Neural cell (in vitro differentiated cells): ENCODE measurements around the gene RGS10. TPM values are rescaled to one million over a fixed set of nuclear protein-coding genes. Genes with fewer than 3 reads are reported as not detected.

Experiments
- H2AFZ ChIP-seq: fragments of 200-600, 300-800 bp; sonication (generic), shearing (Covaris generic); 2 replicates; pipeline ENCODE4 v1.6.0; 2014; ENCODE audit warnings: low read depth, mild to moderate bottlenecking, antibody characterized with exemption, low read length, moderate library complexity
- H3F3A ChIP-seq: fragments of 200-600 bp; shearing (Covaris generic); 2 replicates; pipeline ENCODE4 v1.6.1; 2016; ENCODE audit warnings: mild to moderate bottlenecking, moderate library complexity, mixed read lengths, antibody characterized with exemption, low read length; ENCODE audit not compliant: insufficient read depth, poor library complexity, severe bottlenecking
- H3K27ac ChIP-seq: fragments of 200-600, 300-800 bp; sonication (generic), shearing (Covaris generic); 2 replicates; pipeline ENCODE4 v1.5.1; 2014; ENCODE audit warnings: mild to moderate bottlenecking, low read length, moderate library complexity
- H3K27me3 ChIP-seq: fragments of 300-800, 200-600 bp; sonication (generic), shearing (Covaris generic); 2 replicates; pipeline ENCODE4 v1.6.0; 2014; ENCODE audit warnings: mild to moderate bottlenecking, low read depth, low read length, moderate library complexity; ENCODE audit not compliant: insufficient read depth
- H3K36me3 ChIP-seq: fragments of 300-800, 200-600 bp; sonication (generic), shearing (Covaris generic); 2 replicates; pipeline ENCODE4 v1.5.1; 2014; ENCODE audit warnings: mild to moderate bottlenecking, antibody characterized with exemption, low read length, moderate library complexity; ENCODE audit not compliant: insufficient read depth
- H3K4me2 ChIP-seq: fragments of 300-800, 200-600 bp; sonication (generic), shearing (Covaris generic); 2 replicates; pipeline ENCODE4 v1.6.0; 2014; ENCODE audit warnings: mild to moderate bottlenecking, low read length
- H3K4me3 ChIP-seq: fragments of 300-800, 200-600 bp; sonication (generic), shearing (Covaris generic); 2 replicates; pipeline ENCODE4 v1.5.1; 2014; ENCODE audit warnings: mild to moderate bottlenecking, low read length, moderate library complexity
- H3K79me2 ChIP-seq: fragments of 200-600 bp; shearing (Covaris generic); replicated peaks from 2 replicates; pipeline ENCODE4 v1.6.0; 2014; ENCODE audit warnings: mild to moderate bottlenecking, low read length, moderate library complexity; ENCODE audit not compliant: insufficient read depth
- H3K9ac ChIP-seq: fragments of 300-800, 200-600 bp; sonication (generic), shearing (Covaris generic); 2 replicates; pipeline ENCODE4 v1.6.1; 2016; ENCODE audit warnings: mild to moderate bottlenecking, low read length, mixed read lengths
- H3K9me2 ChIP-seq: fragments of 200-600 bp; shearing (Covaris generic); 2 replicates; pipeline ENCODE4 v1.6.1; 2016; ENCODE audit warnings: mild to moderate bottlenecking, low read length, mixed read lengths; ENCODE audit not compliant: insufficient read depth
- H3K9me3 ChIP-seq: fragments of 200-600, 300-800 bp; sonication (generic), shearing (Covaris generic); 2 replicates; pipeline ENCODE4 v1.6.1; 2016; ENCODE audit warnings: mild to moderate bottlenecking, mixed run types, low read length, moderate library complexity, mixed read lengths
- H4K20me1 ChIP-seq: fragments of 200-600 bp; shearing (Covaris generic); 2 replicates; pipeline ENCODE4 v1.6.1; 2016; ENCODE audit warnings: mild to moderate bottlenecking, mixed run types; ENCODE audit not compliant: insufficient read depth
- CTCF ChIP-seq: fragments of 450-650 bp; IDR thresholded peaks from 2 replicates; pipeline ENCODE4 v1.5.1; 2014; ENCODE audit warnings: antibody characterized with exemption, mild to moderate bottlenecking, moderate library complexity; ENCODE audit not compliant: poor library complexity, severe bottlenecking
- EP300 ChIP-seq: fragments of 450-650 bp; conservative IDR thresholded peaks from 2 replicates; pipeline ENCODE4 v1.6.1; 2014; ENCODE audit warnings: antibody characterized with exemption, mild to moderate bottlenecking, moderate library complexity; ENCODE audit not compliant: poor library complexity, severe bottlenecking
- EZH2 ChIP-seq: fragments of 200-600, 300-800 bp; shearing (Covaris generic), sonication (generic); IDR thresholded peaks from 2 replicates; pipeline ENCODE4 v1.6.1; 2014; ENCODE audit warnings: antibody characterized with exemption, low read length, borderline replicate concordance, mild to moderate bottlenecking; ENCODE audit not compliant: insufficient read depth, poor library complexity, severe bottlenecking
- MXI1 ChIP-seq: fragments of 450-650 bp; conservative IDR thresholded peaks from 2 replicates; pipeline ENCODE4 v1.6.1; 2014; ENCODE audit warnings: antibody characterized with exemption, mild to moderate bottlenecking; ENCODE audit not compliant: poor library complexity, severe bottlenecking
- POLR2AphosphoS5 ChIP-seq: IDR thresholded peaks from 2 replicates; pipeline ENCODE4 v1.6.1; 2012
- RAD21 ChIP-seq: fragments of 450-650 bp; conservative IDR thresholded peaks from 2 replicates; pipeline ENCODE4 v1.6.1; 2014; ENCODE audit warnings: antibody characterized with exemption, mild to moderate bottlenecking, moderate library complexity
- REST ChIP-seq: IDR thresholded peaks from 2 replicates; pipeline ENCODE4 v1.6.1; 2012; ENCODE audit warnings: borderline replicate concordance
- SMC3 ChIP-seq: fragments of 450-650 bp; conservative IDR thresholded peaks from 2 replicates; pipeline ENCODE4 v1.6.1; 2014; ENCODE audit warnings: antibody characterized with exemption, mild to moderate bottlenecking, moderate library complexity; ENCODE audit not compliant: poor library complexity
- TAF1 ChIP-seq: IDR thresholded peaks from 2 replicates; pipeline ENCODE4 v1.6.1; 2012; ENCODE audit warnings: low read depth
- polyA plus RNA-seq: library from polyadenylated mRNA; depleted of rRNA; stranded (reverse); fragments of >200 nt; gene quantifications from 2 replicates; pipeline ENCODE4 v1.2.3, GENCODE V29; 2014

The RGS10 gene
- polyA plus RNA-seq, 1 donor from 2014 or later, result 2.6 TPM

GRCh38 chr10:119469325-119469707 lies 73.2 kb downstream of the RGS10 start:
- H2AFZ ChIP-seq, result no peak overlapping the region
- no peaks in the 10 kb centered on the region for H3K79me2 ChIP-seq
- H3K4me2 ChIP-seq, result no peak overlapping the region
- no peaks in the 10 kb centered on the region for H3K9me3 ChIP-seq
- H3K4me3 ChIP-seq, result no peak overlapping the region
- H3K27ac ChIP-seq, result no peak overlapping the region
- H3K9me2 ChIP-seq, result no peaks in the 10 kb centered on the region
- H4K20me1 ChIP-seq, result no peaks in the 10 kb centered on the region
- H3K36me3 ChIP-seq, result no peaks in the 10 kb centered on the region
- H3F3A ChIP-seq, result no peaks in the 10 kb centered on the region
- H3K27me3 ChIP-seq, result no peaks in the 10 kb centered on the region
- TF ChIP-seq POLR2AphosphoS5, result no peak
- no peak for TF ChIP-seq EZH2
- TF ChIP-seq REST, result no peak
- TF ChIP-seq CTCF, result no peak
- no peak for TF ChIP-seq MXI1
- TF ChIP-seq RAD21, result no peak
- TF ChIP-seq SMC3, result no peak
- TF ChIP-seq TAF1, result no peak
- TF ChIP-seq EP300, result no peak
- H3K9ac ChIP-seq, result no peak overlapping the region

- no peaks in the 10 kb centered on the region for H3F3A ChIP-seq
- no peaks in the 10 kb centered on the region for H3K9me3 ChIP-seq
- H3K27me3 ChIP-seq, result no peaks in the 10 kb centered on the region
- H3K4me2 ChIP-seq, result no peak overlapping the region
- H2AFZ ChIP-seq, result no peak overlapping the region
- TF ChIP-seq SMC3, result no peak
- no peak for TF ChIP-seq EP300
- no peak for TF ChIP-seq POLR2AphosphoS5
- no peak for TF ChIP-seq REST
- no peak for TF ChIP-seq EZH2
- TF ChIP-seq MXI1, result no peak
- TF ChIP-seq CTCF, result no peak
- TF ChIP-seq RAD21, result no peak
- TF ChIP-seq TAF1, result no peak
- no peaks in the 10 kb centered on the region for H3K36me3 ChIP-seq
- H3K9me2 ChIP-seq, result no peaks in the 10 kb centered on the region
- no peak overlapping the region for H3K4me3 ChIP-seq
- H3K27ac ChIP-seq, result no peak overlapping the region
- no peaks in the 10 kb centered on the region for H4K20me1 ChIP-seq
- no peak overlapping the region for H3K9ac ChIP-seq
- no peaks in the 10 kb centered on the region for H3K79me2 ChIP-seq
These were observed 73.8 kb downstream of the RGS10 start for GRCh38 chr10:119468542-119469324.
